Measurements from ENCODE around the gene ACADSB. TPM values are rescaled to one million over a fixed set of nuclear protein-coding genes. Genes with fewer than 3 reads are reported as not detected.

Gene ACADSB
- total RNA-seq, 3 donors from 2014 or later = 22.6 to 32.4 (median 31.8) TPM

DNA sequence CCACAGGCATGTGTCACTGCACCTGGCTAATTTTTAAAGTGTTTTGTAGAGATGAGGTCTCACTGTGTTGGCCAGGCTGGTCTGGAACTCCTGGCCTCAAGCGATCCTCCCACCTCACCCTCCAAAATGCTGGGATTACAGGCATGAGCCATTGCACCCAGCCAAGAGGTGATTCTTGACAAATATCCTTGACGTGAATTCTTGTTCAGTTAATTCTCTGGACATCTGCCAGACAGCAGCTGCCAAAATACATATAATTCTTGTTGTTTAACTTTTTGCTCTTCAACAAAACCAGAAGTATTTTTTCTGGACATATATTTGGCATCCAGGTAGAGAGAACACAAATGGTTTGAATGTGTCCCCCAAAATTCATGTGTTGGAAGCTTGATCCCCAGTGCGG lies 3.2 kb downstream of the ACADSB start:
- Histone ChIP-seq H3K36me3 (no peaks in the 10 kb centered on the region), H3K9me3 (no peaks in the 10 kb centered on the region), H3K27ac (no peak overlapping the region), H3K4me3 (no peak overlapping the region), H3K4me1 (peaks cover 0 to 16% of the 10 kb centered on the region in 2 donors), H3K27me3 (no peaks in the 10 kb centered on the region)
- DNase-seq (ENCODE audit: low spot score in 2 of 2) = no peak
- TF ChIP-seq POLR2AphosphoS5 (IDR thresholded peaks at IDR 0.05) (no peak), POLR2A (IDR thresholded peaks at IDR 0.05) (no peak)
- TF ChIP-seq, protein P1, sequence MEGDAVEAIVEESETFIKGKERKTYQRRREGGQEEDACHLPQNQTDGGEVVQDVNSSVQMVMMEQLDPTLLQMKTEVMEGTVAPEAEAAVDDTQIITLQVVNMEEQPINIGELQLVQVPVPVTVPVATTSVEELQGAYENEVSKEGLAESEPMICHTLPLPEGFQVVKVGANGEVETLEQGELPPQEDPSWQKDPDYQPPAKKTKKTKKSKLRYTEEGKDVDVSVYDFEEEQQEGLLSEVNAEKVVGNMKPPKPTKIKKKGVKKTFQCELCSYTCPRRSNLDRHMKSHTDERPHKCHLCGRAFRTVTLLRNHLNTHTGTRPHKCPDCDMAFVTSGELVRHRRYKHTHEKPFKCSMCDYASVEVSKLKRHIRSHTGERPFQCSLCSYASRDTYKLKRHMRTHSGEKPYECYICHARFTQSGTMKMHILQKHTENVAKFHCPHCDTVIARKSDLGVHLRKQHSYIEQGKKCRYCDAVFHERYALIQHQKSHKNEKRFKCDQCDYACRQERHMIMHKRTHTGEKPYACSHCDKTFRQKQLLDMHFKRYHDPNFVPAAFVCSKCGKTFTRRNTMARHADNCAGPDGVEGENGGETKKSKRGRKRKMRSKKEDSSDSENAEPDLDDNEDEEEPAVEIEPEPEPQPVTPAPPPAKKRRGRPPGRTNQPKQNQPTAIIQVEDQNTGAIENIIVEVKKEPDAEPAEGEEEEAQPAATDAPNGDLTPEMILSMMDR (IDR thresholded peaks at IDR 0.05) = no peak
- intact Hi-C loops (cut with DNase I; ENCODE audit: low total_unique reads) = no loop called here

DNA sequence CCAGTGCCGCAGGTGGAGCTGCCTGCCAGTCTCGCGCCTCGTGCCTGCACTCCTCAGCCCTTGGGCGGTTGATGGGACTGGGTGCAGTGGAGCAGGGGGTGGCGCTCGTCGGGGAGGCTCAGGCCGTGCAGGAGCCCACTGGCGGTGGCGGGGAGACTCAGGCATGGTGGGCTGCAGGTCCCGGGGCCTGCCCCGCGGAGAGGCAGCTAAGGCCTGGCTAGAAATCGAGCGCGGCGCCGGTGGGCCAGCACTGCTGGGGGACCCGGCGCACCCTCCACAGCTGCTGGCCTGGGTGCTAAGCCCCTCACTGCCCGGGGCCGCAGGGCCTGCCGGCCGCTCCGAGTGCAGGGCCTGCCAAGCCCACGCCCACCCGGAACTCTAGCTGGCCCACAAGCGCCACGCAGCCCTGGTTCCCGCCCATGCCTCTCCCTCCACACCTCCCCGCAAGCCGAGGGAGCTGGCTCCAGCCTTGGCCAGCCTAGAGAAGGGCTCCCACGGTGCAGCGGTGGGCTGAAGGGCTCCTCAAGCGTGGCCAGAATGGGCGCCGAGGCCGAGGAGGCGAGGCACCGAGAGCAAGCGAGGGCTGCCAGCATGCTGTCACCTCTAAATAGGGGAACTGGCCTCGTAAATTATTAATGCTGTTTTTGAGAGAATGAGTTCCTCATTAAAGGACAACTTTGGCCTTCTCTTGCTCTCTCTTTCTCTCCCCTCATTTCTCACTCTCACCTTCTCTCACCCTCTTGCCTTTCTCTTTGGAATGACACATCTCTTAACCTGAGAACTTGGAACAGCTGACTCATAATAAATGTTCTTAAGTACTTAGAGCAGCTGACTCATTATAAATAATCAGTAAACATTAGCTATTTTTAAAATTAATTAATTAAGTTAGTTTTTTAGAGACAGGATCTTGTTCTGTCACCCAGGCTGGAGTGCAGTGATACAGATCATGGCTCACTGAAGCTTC lies 4.9 kb downstream of the ACADSB start:
- no peak overlapping the region for H3K27ac ChIP-seq
- H3K36me3 ChIP-seq = no peaks in the 10 kb centered on the region

DNA sequence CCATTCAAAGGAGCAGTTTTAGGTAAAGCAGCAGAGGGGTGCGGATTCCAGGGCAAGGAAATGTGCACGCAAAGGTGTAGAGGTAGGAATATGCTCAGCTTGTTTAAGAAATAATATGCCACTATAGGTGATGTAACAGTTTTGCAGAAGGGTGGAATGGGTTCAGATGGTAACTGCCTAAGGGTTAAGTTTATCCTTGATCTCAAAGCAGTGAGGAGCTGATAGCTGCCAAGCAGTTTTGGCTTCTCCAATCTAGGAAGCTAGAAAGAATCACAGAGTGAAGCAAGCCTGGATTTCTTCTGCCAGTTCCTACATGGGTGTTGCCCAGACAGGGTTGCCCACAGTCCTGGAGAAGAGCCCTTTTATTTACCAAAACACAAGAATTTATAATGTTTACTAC lies 6.0 kb downstream of the ACADSB start:
- Histone ChIP-seq H3K27me3 (no peaks in the 10 kb centered on the region), H3K4me3 (no peak overlapping the region), H3K36me3 (no peaks in the 10 kb centered on the region), H3K27ac (no peak overlapping the region), H3K9me3 (no peaks in the 10 kb centered on the region), H3K4me1 (peaks cover 0 to 7% of the 10 kb centered on the region in 2 donors)
- DNase-seq (ENCODE audit: low spot score in 2 of 2) = no peak
- no peak for TF ChIP-seq POLR2AphosphoS5 (IDR thresholded peaks at IDR 0.05)
- TF ChIP-seq POLR2A (IDR thresholded peaks at IDR 0.05) = no peak
- TF ChIP-seq, protein P1 (IDR thresholded peaks at IDR 0.05) = no peak
- intact Hi-C loops (cut with DNase I; ENCODE audit: low total_unique reads) = no loop called here

More for the DNA sequence above, 4.9 kb downstream of the ACADSB start:
- TF ChIP-seq POLR2AphosphoS5 (IDR thresholded peaks at IDR 0.05) (no peak), POLR2A (IDR thresholded peaks at IDR 0.05) (no peak)
- TF ChIP-seq, protein P1 (IDR thresholded peaks at IDR 0.05) = no peak
- intact Hi-C loops (cut with DNase I; ENCODE audit: low total_unique reads) = no loop called here
- Histone ChIP-seq H3K9me3 (no peaks in the 10 kb centered on the region), H3K4me1 (peaks cover 0 to 10% of the 10 kb centered on the region in 2 donors), H3K27me3 (no peaks in the 10 kb centered on the region), H3K4me3 (no peak overlapping the region)
- DNase-seq (ENCODE audit: low spot score in 2 of 2) = no peak

DNA sequence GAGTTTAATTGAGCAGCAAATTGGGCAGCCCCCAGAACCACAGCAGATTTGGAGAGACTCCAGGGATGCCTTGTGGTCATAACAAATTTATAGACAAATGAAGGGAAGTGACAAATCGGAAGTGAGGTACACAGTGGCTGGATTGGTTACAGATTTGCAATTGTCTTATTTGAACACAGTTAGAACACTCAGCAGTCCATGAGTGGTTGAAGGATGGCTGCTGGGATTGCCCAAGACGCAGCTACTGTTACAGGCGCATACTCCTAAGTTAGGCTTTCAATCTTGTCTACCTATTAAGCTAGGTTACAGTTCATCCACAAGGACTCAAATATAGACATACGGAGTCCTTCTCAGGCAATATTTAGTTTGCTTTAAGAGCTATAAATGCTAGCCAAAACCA lies 7.4 kb downstream of the ACADSB start:
- TF ChIP-seq POLR2A (IDR thresholded peaks at IDR 0.05) (no peak), POLR2AphosphoS5 (IDR thresholded peaks at IDR 0.05) (no peak)
- TF ChIP-seq, protein P1 (IDR thresholded peaks at IDR 0.05) = no peak
- no peak overlapping the region for H3K27ac ChIP-seq

More for the DNA sequence above, 7.4 kb downstream of the ACADSB start:
- H3K27me3 ChIP-seq = no peaks in the 10 kb centered on the region
- no peaks in the 10 kb centered on the region for H3K9me3 ChIP-seq
- intact Hi-C loops (cut with DNase I; ENCODE audit: low total_unique reads) = no loop called here
- DNase-seq (ENCODE audit: low spot score in 2 of 2) = no peak
- H3K4me1 ChIP-seq = no peaks in the 10 kb centered on the region
- H3K36me3 ChIP-seq = no peaks in the 10 kb centered on the region
- H3K4me3 ChIP-seq = no peak overlapping the region

All from breast epithelium (tissue), 4 donors.